ENCODE results near the gene PARD6A.
"Not testable (repeated sequence)": the region's sequence is repeated elsewhere in the genome, so short reads cannot be mapped to it uniquely, and the experiment has no call there.

PARD6A gene

GRCh38 chr16:67685388-67686112, 24.8 kb downstream of the PARD6A start:
- DNase-seq (ENCODE audit: low read depth in 2 of 2) = no peak

GRCh38 chr16:67693517-67694285, 32.9 kb downstream of the PARD6A start:
- not testable (repeated sequence) for DNase-seq (ENCODE audit: low read depth in 2 of 2)

DNA sequence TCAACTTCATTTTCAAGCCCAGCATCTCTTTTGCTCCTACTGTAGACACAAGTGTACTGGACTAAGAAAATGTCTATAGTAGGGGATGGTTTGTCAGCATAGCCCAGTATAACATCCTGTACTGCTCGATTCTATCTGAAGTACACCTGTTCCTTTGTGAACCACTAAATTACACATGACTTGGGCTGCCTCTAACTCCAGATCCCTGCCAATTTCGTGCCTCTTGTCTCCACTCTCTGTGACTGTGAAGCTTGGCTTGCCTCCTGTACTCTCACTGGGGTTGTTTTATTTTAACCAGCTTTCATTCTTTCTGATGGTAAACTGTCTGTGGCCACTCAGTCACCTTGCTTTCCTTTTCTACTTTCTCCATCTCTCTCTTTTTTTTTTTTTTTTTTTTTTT, 33.9 kb downstream of the PARD6A start:
- no peak for DNase-seq (ENCODE audit: low read depth in 2 of 2)

GRCh38 chr16:67697422-67698185, 36.8 kb downstream of the PARD6A start:
- DNase-seq (ENCODE audit: low read depth in 2 of 2) = no peak

GRCh38 chr16:67699265-67699664, 38.5 kb downstream of the PARD6A start:
- DNase-seq (ENCODE audit: low read depth in 2 of 2) = no peak

DNA sequence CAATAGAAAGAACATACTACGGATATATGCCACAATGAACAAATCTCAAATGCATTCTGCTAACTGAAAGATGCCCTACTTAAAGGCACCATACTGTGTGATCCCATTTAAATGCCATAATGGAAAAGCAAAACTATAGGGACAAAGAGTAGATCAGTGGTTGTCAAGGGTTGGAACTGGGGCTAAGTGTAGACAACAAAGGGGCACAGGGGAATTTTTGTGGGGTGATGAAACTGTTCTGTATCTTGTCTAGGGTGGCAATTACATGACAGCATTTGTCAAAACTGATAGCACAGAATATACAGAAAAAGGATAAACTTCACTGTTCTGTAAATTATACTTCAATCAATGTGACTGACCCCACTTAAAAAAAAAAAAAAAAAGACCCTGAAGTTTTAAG, 40.7 kb downstream of the PARD6A start:
- DNase-seq (ENCODE audit: low read depth in 2 of 2) = no peak

DNA sequence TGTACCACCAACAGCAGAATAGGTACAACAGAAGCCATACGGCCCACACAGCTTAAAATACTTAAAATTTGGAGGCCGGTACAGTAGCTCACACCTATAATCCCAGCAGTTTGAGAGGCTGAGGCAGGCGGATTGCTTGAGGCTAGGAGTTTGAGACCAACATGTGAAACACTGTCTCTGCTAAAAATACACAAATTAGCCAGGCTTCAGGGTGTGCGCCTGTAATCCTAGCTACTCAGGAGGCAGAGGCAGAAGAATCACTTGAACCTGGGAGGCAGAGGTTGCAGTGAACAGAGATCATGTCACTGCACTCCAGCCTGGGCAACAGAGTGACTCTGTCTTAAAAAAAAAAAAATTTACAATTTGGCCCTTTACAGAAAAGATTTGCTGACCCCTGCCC, 41.4 kb downstream of the PARD6A start:
- no peak for DNase-seq (ENCODE audit: low read depth in 2 of 2)

GRCh38 chr16:67703626-67704025, 42.9 kb downstream of the PARD6A start:
- no peak for DNase-seq (ENCODE audit: low read depth in 2 of 2)

- DNase-seq (ENCODE audit: low read depth in 2 of 2) = no peak
These were observed 43.4 kb downstream of the PARD6A start for GRCh38 chr16:67704110-67704509.

DNA sequence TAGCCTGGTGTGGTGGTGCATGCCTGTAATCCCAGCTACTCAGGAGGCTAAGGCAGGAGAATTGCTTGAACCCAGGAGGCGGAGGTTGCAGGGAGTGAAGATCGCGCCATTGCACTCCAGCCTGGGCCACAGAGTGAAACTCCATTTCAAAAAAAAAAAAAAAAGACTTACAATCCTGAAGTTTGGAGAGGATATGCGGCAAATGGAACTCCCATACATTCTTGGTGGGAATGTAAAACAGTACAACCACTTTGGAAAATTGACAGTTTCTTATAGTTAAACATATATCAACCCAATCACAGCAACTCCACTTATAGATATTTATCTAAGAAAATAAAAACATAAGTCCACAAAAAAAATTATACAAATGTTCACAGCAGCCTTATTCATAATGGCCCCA, 46.5 kb downstream of the PARD6A start:
- DNase-seq (ENCODE audit: low read depth in 2 of 2) = no peak

DNA sequence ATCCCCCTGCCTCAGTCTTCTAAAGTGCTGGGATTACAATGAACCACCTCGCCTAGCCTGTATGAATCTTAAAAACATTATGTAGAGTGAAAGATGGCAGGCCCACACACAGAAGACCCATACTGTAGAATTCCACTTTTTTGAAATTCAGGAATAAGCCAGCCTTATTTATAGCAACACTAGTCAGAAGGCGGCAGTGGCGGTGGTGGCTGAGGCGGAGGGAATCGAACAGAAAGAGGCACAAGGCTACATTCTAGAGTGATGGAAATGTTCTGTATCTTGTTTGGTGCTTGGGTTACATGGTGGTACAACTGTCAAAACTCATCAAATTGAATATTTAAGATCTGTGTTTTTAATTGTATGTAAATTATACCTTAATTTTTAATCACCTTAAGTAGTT, 47.0 kb downstream of the PARD6A start:
- no peak for DNase-seq (ENCODE audit: low read depth in 2 of 2)

DNA sequence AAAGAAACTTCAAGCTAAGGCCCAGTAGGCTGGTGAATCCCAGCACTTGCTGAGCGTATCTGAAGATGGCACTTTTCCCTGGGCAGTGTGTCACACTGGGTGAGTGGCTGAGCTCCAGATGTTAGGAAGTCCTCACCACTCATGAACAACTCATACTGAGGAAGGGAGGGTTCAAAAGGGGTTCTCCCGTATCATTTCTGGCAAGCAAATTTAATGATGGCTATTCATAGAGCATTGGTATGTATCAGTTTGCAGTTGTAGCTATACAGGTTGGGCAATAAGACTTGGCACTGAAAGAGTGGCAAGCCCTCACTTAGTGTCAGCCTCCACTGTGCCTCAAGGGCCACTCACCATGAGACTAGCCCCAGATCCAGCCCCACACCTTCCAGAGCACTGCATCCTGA, 47.6 kb downstream of the PARD6A start:
- no peak for DNase-seq (ENCODE audit: low read depth in 2 of 2)

DNA sequence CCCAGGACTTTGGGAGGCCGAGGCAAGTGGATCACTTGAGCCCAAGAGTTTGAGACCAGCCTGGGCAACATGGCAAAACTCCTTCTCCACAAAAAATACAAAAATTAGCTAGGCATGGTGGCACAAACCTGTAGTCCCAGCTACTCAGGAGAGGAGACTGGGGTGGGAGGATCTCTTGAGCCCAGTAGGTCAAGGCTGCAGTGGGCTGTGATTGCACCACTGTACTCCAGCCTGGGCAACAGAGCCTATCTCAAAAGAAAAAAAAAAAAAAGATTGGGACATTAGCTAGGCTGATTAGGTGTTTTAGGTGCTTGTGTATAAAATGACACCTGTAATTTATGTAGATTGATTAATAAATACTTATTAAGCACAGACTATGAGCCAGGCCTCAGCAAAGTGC, 48.3 kb downstream of the PARD6A start:
- DNase-seq (ENCODE audit: low read depth in 2 of 2) = no peak

GRCh38 chr16:67710607-67711006, 49.8 kb downstream of the PARD6A start:
- no peak for DNase-seq (ENCODE audit: low read depth in 2 of 2)
